H1 (cell line): ENCODE results near the gene SGMS2. TPM values are rescaled to one million over a fixed set of nuclear protein-coding genes. Genes with fewer than 3 reads are reported as not detected.

Source experiments
- CTCF ChIA-PET: fragments of 300-600 bp; sonication (Branson Sonifier 250); formaldehyde crosslinking; loops from one replicate; lab custom pipeline; 2021; ENCODE audit not compliant: partially characterized antibody; lab: Charles Lee
- POLR2A ChIA-PET: fragments of 300-600 bp; sonication (Branson Sonifier 250); formaldehyde crosslinking; loops from one replicate; lab custom pipeline; 2021; ENCODE audit warnings: inconsistent platforms; ENCODE audit not compliant: partially characterized antibody; lab: Charles Lee
- DNase-seq, 2 experiments: peaks; one replicate each; pipeline versions ENCODE4 v3.0.0 to v3.0.0-alpha.2; 2010 to 2022; ENCODE audit warnings: low spot score in 2 of 2, low read depth in 1 of 2, mixed read lengths in 1 of 2
- FAIRE-seq: peaks from 2 replicates; lab custom pipeline; 2011; peaks lifted over from hg19 to GRCh38; lab: Jason Lieb, UNC
- H2AFZ ChIP-seq: 2 replicates; pipeline ENCODE4 v1.8.1; 2012; ENCODE audit warnings: low read length, inconsistent platforms
- H2AK5ac ChIP-seq: 2 replicates; pipeline ENCODE4 v1.6.1; 2013; ENCODE audit warnings: low read depth, low read length
- H2BK120ac ChIP-seq: replicated peaks from 2 replicates; pipeline ENCODE3; 2013; ENCODE audit warnings: low read depth, low read length, inconsistent platforms
- H2BK12ac ChIP-seq: 2 replicates; pipeline ENCODE4 v1.6.1; 2013; ENCODE audit warnings: low read depth, low read length
- H2BK15ac ChIP-seq: 2 replicates; pipeline ENCODE4 v1.6.1; 2013; ENCODE audit warnings: low read length
- H2BK20ac ChIP-seq: 2 replicates; pipeline ENCODE4 v1.6.1; 2013; ENCODE audit warnings: low read length
- H2BK5ac ChIP-seq: 2 replicates; pipeline ENCODE4 v1.6.1; 2013; ENCODE audit warnings: low read depth, low read length
- H3K14ac ChIP-seq: 2 replicates; pipeline ENCODE4 v1.6.1; 2013; ENCODE audit warnings: inconsistent platforms; ENCODE audit not compliant: insufficient read length
- H3K18ac ChIP-seq: 2 replicates; pipeline ENCODE4 v1.6.1; 2013; ENCODE audit warnings: low read length; ENCODE audit errors: extremely low read depth
- H3K23ac ChIP-seq: 2 replicates; pipeline ENCODE4 v1.6.1; 2013; ENCODE audit warnings: inconsistent platforms; ENCODE audit not compliant: insufficient read length
- H3K23me2 ChIP-seq: 2 replicates; pipeline ENCODE4 v1.6.1; 2013; ENCODE audit warnings: low read depth, low read length
- H3K27ac ChIP-seq: 2 replicates; pipeline ENCODE4 v1.6.1; 2011; ENCODE audit warnings: low read depth, low read length, inconsistent platforms
- H3K27me3 ChIP-seq, 4 experiments: replicated peaks in 1 of 4; 1 replicate in 1 of 4; 2 replicates in 3 of 4; pipeline versions ENCODE4 v1.6.1 to v1.8.1; 2011 to 2013; ENCODE audit warnings: low read length in 3 of 4, mild to moderate bottlenecking in 3 of 4, inconsistent platforms in 2 of 4, mixed read lengths in 2 of 4, moderate library complexity in 1 of 4; ENCODE audit not compliant: control insufficient read depth in 3 of 4, insufficient read depth in 3 of 4; ENCODE audit errors: extremely low read depth in 1 of 4
- H3K36me3 ChIP-seq, 4 experiments: 2 replicates each; pipeline versions ENCODE4 v1.6.1 to v1.8.1; 2011 to 2013; ENCODE audit warnings: mild to moderate bottlenecking in 4 of 4, low read length in 3 of 4, moderate library complexity in 2 of 4, control low read depth in 1 of 4, inconsistent platforms in 1 of 4; ENCODE audit not compliant: insufficient read depth in 4 of 4, control insufficient read depth in 2 of 4
- H3K4ac ChIP-seq: replicated peaks from 2 replicates; pipeline ENCODE3; 2013; ENCODE audit warnings: low read length, low read depth, mixed read lengths, inconsistent platforms; ENCODE audit not compliant: insufficient read length
- H3K4me1 ChIP-seq, 4 experiments: replicated peaks in 1 of 4; 1 replicate in 1 of 4; 2 replicates in 3 of 4; pipeline versions ENCODE4 v1.6.1 to v1.8.1; 2011 to 2013; ENCODE audit warnings: low read length in 3 of 4, inconsistent platforms in 2 of 4, mixed read lengths in 1 of 4; ENCODE audit not compliant: insufficient read depth in 4 of 4, control insufficient read depth in 3 of 4
- H3K4me2 ChIP-seq, 2 experiments: 2 replicates each; pipeline versions ENCODE4 v1.6.1 to v1.8.1; 2011 to 2013; ENCODE audit warnings: low read depth in 2 of 2, low read length in 2 of 2, control low read depth in 1 of 2, inconsistent platforms in 1 of 2, mild to moderate bottlenecking in 1 of 2; ENCODE audit not compliant: insufficient read depth in 1 of 2
- H3K4me3 ChIP-seq, 4 experiments: fragments of 200-600, 300-600 bp in 1 of 4; sonication (generic), shearing (Covaris generic), sonication (Bioruptor Twin) in 1 of 4; 2 replicates each; pipeline versions ENCODE4 v1.5.1 to v1.8.1; 2011 to 2016; ENCODE audit warnings: low read length in 4 of 4, low read depth in 3 of 4, control low read depth in 2 of 4, inconsistent platforms in 2 of 4, mild to moderate bottlenecking in 2 of 4, mixed read lengths in 1 of 4, moderate library complexity in 1 of 4; ENCODE audit not compliant: insufficient read depth in 2 of 4; ENCODE audit errors: extremely low read depth in 1 of 4
- H3K56ac ChIP-seq: replicated peaks from 2 replicates; pipeline ENCODE3; 2013; ENCODE audit warnings: low read depth, mild to moderate bottlenecking, mixed read lengths, low read length, inconsistent platforms; ENCODE audit not compliant: insufficient read length
- H3K79me1 ChIP-seq: 2 replicates; pipeline ENCODE4 v1.6.1; 2013; ENCODE audit warnings: low read depth, low read length, control low read depth
- H3K79me2 ChIP-seq, 2 experiments: 2 replicates each; pipeline versions ENCODE4 v1.6.1 to v1.8.1; 2012 to 2013; ENCODE audit warnings: low read length in 2 of 2, mild to moderate bottlenecking in 2 of 2, inconsistent platforms in 1 of 2; ENCODE audit not compliant: insufficient read depth in 2 of 2, control insufficient read depth in 1 of 2
- H3K9ac ChIP-seq, 4 experiments: replicated peaks in 1 of 4; 1 replicate in 1 of 4; 2 replicates in 3 of 4; pipeline versions ENCODE4 v1.6.1 to v1.8.1; 2011 to 2013; ENCODE audit warnings: low read depth in 3 of 4, low read length in 3 of 4, control low read depth in 2 of 4, mild to moderate bottlenecking in 2 of 4, moderate library complexity in 2 of 4, inconsistent platforms in 1 of 4; ENCODE audit errors: extremely low read depth in 1 of 4
- H3K9me3 ChIP-seq, 2 experiments: 2 replicates each; pipeline versions ENCODE4 v1.6.1 to v1.8.1; 2012 to 2013; ENCODE audit warnings: mild to moderate bottlenecking in 2 of 2, moderate library complexity in 2 of 2, control low read depth in 1 of 2, inconsistent platforms in 1 of 2, low read depth in 1 of 2, low read length in 1 of 2, mixed read lengths in 1 of 2; ENCODE audit not compliant: insufficient read depth in 2 of 2
- H4K20me1 ChIP-seq, 2 experiments: replicated peaks in 1 of 2; 2 replicates each; pipeline versions ENCODE3 to v1.8.1; 2011 to 2013; ENCODE audit warnings: inconsistent platforms in 2 of 2, low read length in 2 of 2, mild to moderate bottlenecking in 1 of 2; ENCODE audit not compliant: insufficient read depth in 2 of 2, control insufficient read depth in 1 of 2
- H4K5ac ChIP-seq: 2 replicates; pipeline ENCODE4 v1.6.1; 2013; ENCODE audit warnings: low read length, low read depth, mixed read lengths, inconsistent platforms; ENCODE audit not compliant: insufficient read length
- H4K8ac ChIP-seq: 2 replicates; pipeline ENCODE4 v1.8.0; 2013; ENCODE audit warnings: mild to moderate bottlenecking, moderate library complexity, low read length, inconsistent platforms; ENCODE audit not compliant: insufficient read depth; ENCODE audit errors: extremely low read depth
- H4K91ac ChIP-seq: replicated peaks from 2 replicates; pipeline ENCODE3; 2013; ENCODE audit warnings: low read length, mixed read lengths, inconsistent platforms; ENCODE audit not compliant: insufficient read length
- FOSL1 ChIP-seq: IDR thresholded peaks from 2 replicates; pipeline ENCODE4 v1.6.1; 2011; ENCODE audit warnings: mild to moderate bottlenecking, low read depth, low read length, moderate library complexity; ENCODE audit not compliant: insufficient read depth
- HDAC2 ChIP-seq, 2 experiments: fragments of 300-600 bp in 1 of 2; sonication (generic) in 1 of 2; IDR thresholded peaks; 2 replicates each; pipeline ENCODE4 v1.6.1; 2011 to 2012; ENCODE audit warnings: low read depth in 2 of 2, low read length in 2 of 2, mild to moderate bottlenecking in 2 of 2, moderate library complexity in 2 of 2, borderline replicate concordance in 1 of 2, inconsistent platforms in 1 of 2
- SIN3A ChIP-seq, 2 experiments: IDR thresholded peaks in 1 of 2; conservative IDR thresholded peaks in 1 of 2; 2 replicates each; pipeline ENCODE4 v1.6.1; 2011 to 2012; ENCODE audit warnings: low read length in 2 of 2, improper control_type of control experiment in 1 of 2, low read depth in 1 of 2, mild to moderate bottlenecking in 1 of 2
- SP4 ChIP-seq: IDR thresholded peaks from 2 replicates; pipeline ENCODE4 v1.6.1; 2012; ENCODE audit warnings: low read length, inconsistent platforms
- TCF12 ChIP-seq: IDR thresholded peaks from 2 replicates; pipeline ENCODE4 v1.6.1; 2011; ENCODE audit warnings: low read depth, mild to moderate bottlenecking, low read length
- WGBS, 2 experiments: shearing (Covaris generic) in 1 of 2; methylation state at CpG; one replicate each; pipeline versions ENCODE4 v1.1.6 to v1.1.7; 2013 to 2015; ENCODE audit warnings: low lambda C conversion rate in 2 of 2, mixed read lengths in 2 of 2, inconsistent platforms in 1 of 2, low coverage in 1 of 2, missing lambda C conversion rate in 1 of 2; ENCODE audit not compliant: insufficient replicate concordance in 2 of 2, insufficient coverage in 1 of 2, insufficient read length in 1 of 2; ENCODE audit errors: extremely low coverage in 1 of 2, missing lambda C conversion rate in 1 of 2; 5-methylcytosine and 5-hydroxymethylcytosine counted together
- polyA plus RNA-seq, 7 experiments: library from polyadenylated mRNA; depleted of rRNA in 3 of 7; stranded (reverse) in 5 of 7; unstranded in 2 of 7; fragments of >200 nt in 5 of 7; fragments of 200-250 nt in 2 of 7; gene quantifications; 1 replicate in 5 of 7; 2 replicates in 1 of 7; 4 replicates in 1 of 7; pipeline versions ENCODE4 v1.2.1 to v1.2.3, GENCODE V29; 2011 to 2013; ENCODE audit warnings: missing spikeins in 2 of 7, mixed read lengths in 2 of 7
- total RNA-seq: library from RNA; stranded (reverse); fragmentation: NEBNext Ultra II Directional; extraction: Animal tissue kit (Norgen Biotek cat#: 25700); gene quantifications from 2 replicates; pipeline ENCODE4 v1.2.1, GENCODE V29; 2021

The SGMS2 gene
- total and polyA plus RNA-seq, 2 of the 8 experiments (the other 6 are each of a cell fraction or from before 2014, with no cell fraction given), result 0.04 to 1.3 TPM

DNA sequence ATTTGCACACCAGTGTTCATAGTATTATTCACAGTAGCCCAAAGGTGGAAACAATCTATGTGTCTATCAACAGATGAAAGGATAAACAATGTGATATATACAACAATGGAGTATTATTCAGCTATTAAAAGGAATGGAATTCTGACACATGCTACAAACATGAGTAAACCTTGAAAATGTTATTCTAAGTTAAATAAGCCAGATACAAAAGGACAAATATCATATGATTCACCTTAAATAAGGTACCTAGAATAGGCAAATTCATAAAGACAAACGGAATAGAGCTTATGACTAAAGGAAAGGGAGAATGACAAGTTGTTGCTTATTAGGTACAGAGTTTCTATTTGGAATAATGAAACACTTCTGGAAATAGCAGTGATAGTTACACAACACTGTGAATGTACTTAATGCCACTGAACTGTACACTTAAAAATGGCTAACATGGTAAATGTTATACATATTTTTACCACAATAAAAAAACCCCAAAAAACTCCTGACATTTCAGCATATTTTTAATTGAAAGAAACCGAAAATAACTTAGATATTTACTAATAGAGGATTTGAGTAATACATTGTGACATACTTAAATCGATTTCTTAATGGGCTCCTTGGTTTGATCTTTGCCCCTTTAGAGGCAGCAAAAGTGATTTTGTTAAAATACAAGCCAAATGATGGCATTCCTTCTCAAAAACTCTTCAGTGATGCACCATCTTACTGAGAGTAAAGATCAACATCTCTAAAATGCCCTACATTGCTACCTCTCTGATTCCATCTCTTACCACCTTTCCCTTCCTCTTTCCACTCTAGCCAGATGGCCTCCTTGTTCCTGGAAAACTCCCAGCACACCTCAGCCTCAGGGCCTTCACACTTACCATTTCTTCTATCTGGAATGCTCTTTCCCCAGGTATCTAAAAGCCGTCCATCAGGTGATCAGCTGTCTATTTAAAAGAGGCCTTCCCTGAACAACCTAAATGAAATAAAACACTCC is 98.0 kb downstream of the SGMS2 start:
- Histone ChIP-seq H3K79me1 (no peaks in the 10 kb centered on the region), H3K9me3 (no peaks in the 10 kb centered on the region), H2BK5ac (no peak overlapping the region), H4K8ac (no peak overlapping the region), H3K14ac (no peak overlapping the region), H4K5ac (no peak overlapping the region), H3K18ac (no peak overlapping the region), H2BK120ac (no peak overlapping the region), H3K56ac (no peak overlapping the region), H3K36me3 (no peaks in the 10 kb centered on the region), H4K91ac (no peak overlapping the region), H3K23me2 (no peaks in the 10 kb centered on the region; the same call in 1 of the 2 replicates), H2BK12ac (no peak overlapping the region), H2BK15ac (no peak overlapping the region), H3K9ac (no peak overlapping the region), H3K79me2 (no peaks in the 10 kb centered on the region), H2AFZ (no peak overlapping the region), H3K27ac (no peak overlapping the region), H3K4ac (no peak overlapping the region), H3K4me2 (no peak overlapping the region), H3K4me1 (no peaks in the 10 kb centered on the region), H3K23ac (no peak overlapping the region), H3K27me3 (no peaks in the 10 kb centered on the region), H2BK20ac (no peak overlapping the region), H3K4me3 (no peak overlapping the region), H2AK5ac (no peak overlapping the region), H4K20me1 (no peaks in the 10 kb centered on the region)
- DNase-seq, result no peak
- FAIRE-seq, result no peak
- 89% methylated on average over 4 of the region's 4 CpGs; no CpG with 5 or more reads in 1 of the 2 experiments for WGBS, 2 experiments
- ChIA-PET POLR2A (no interaction called here), CTCF (interaction anchor here (1.1 kb wide), 1 partner anchor 201 kb away, joined by 3 read pairs; no protein-coding TSS in a partner anchor)
- TF ChIP-seq FOSL1, result no peak
- no peak for TF ChIP-seq SP4
- TF ChIP-seq TCF12, result no peak
- TF ChIP-seq HDAC2 (IDR thresholded peaks at IDR 0.05; ENCODE audit: borderline replicate concordance in 1 of 2, low read depth in 2 of 2, low read length in 2 of 2), result no peak
- TF ChIP-seq SIN3A (conservative IDR thresholded peaks at IDR 0.05 in 1 of 2, IDR thresholded peaks at IDR 0.05 in 1 of 2; ENCODE audit: low read depth in 1 of 2, low read length in 2 of 2), result no peak
